ENCODE results near the gene PEX26. TPM values are rescaled to one million over a fixed set of nuclear protein-coding genes. Genes with fewer than 3 reads are reported as not detected.
"Not testable (repeated sequence)": the region's sequence is repeated elsewhere in the genome, so short reads cannot be mapped to it uniquely, and the experiment has no call there.

Gene PEX26
- total RNA-seq, 2 donors from 2014 or later = 39.1 to 46.0 TPM

GRCh38 chr22:18101536-18101935, 23.7 kb downstream of the PEX26 start:
- no peak overlapping the region for H3K4me3 ChIP-seq

GRCh38 chr22:18103527-18104269, 25.9 kb downstream of the PEX26 start:
- Histone ChIP-seq H3K27ac (no peak overlapping the region), H3K4me3 (no peak overlapping the region), H3K9me3 (no peaks in the 10 kb centered on the region), H3K4me1 (ENCODE audit: control insufficient read depth in 1 of 2, low read depth in 2 of 2) (no peaks in the 10 kb centered on the region), H3K27me3 (replicated peaks; ENCODE audit: insufficient read depth) (no peaks in the 10 kb centered on the region), H3K36me3 (no peaks in the 10 kb centered on the region)
- no peak for TF ChIP-seq CTCF (IDR thresholded peaks at IDR 0.05)
- DNase-seq (ENCODE audit: low spot score) (no peak), ATAC-seq (ENCODE audit: insufficient number of reproducible peaks, low FRiP score, low read depth) (no peak)

More at GRCh38 chr22:18101536-18101935, 23.7 kb downstream of the PEX26 start:
- Histone ChIP-seq H3K9me3 (no peaks in the 10 kb centered on the region), H3K36me3 (no peaks in the 10 kb centered on the region), H3K4me1 (ENCODE audit: control insufficient read depth in 1 of 2, low read depth in 2 of 2) (no peaks in the 10 kb centered on the region), H3K27ac (no peak overlapping the region), H3K27me3 (replicated peaks; ENCODE audit: insufficient read depth) (no peaks in the 10 kb centered on the region)
- DNase-seq (ENCODE audit: low spot score) (no peak), ATAC-seq (ENCODE audit: insufficient number of reproducible peaks, low FRiP score, low read depth) (no peak)
- no peak for TF ChIP-seq CTCF (IDR thresholded peaks at IDR 0.05)

- ATAC-seq (ENCODE audit: insufficient number of reproducible peaks, low FRiP score, low read depth) (no peak), DNase-seq (ENCODE audit: low spot score) (no peak)
- H3K36me3 ChIP-seq = no peaks in the 10 kb centered on the region
- H3K27me3 ChIP-seq (replicated peaks; ENCODE audit: insufficient read depth) = no peaks in the 10 kb centered on the region
- no peaks in the 10 kb centered on the region for H3K4me1 ChIP-seq (ENCODE audit: control insufficient read depth in 1 of 2, low read depth in 2 of 2)
- no peaks in the 10 kb centered on the region for H3K9me3 ChIP-seq
- no peak overlapping the region for H3K4me3 ChIP-seq
- no peak overlapping the region for H3K27ac ChIP-seq
- TF ChIP-seq CTCF (IDR thresholded peaks at IDR 0.05) = no peak
These were observed 26.8 kb downstream of the PEX26 start for GRCh38 chr22:18104566-18104965.

GRCh38 chr22:18105981-18106380, 28.2 kb downstream of the PEX26 start:
- ATAC-seq (ENCODE audit: insufficient number of reproducible peaks, low FRiP score, low read depth) = not testable (repeated sequence)

GRCh38 chr22:18106550-18107341, 29.0 kb downstream of the PEX26 start:
- not testable (repeated sequence) for ATAC-seq (ENCODE audit: insufficient number of reproducible peaks, low FRiP score, low read depth); H3K36me3 ChIP-seq; H3K27ac ChIP-seq; DNase-seq (ENCODE audit: low spot score); H3K9me3 ChIP-seq; H3K4me3 ChIP-seq; H3K27me3 ChIP-seq (replicated peaks; ENCODE audit: insufficient read depth)
- H3K4me1 ChIP-seq (ENCODE audit: control insufficient read depth in 1 of 2, low read depth in 2 of 2) = peaks cover 15 to 17% of the 10 kb centered on the region in 2 donors

More at GRCh38 chr22:18105981-18106380, 28.2 kb downstream of the PEX26 start:
- not testable (repeated sequence) for DNase-seq (ENCODE audit: low spot score); H3K27ac ChIP-seq; H3K4me3 ChIP-seq; H3K27me3 ChIP-seq (replicated peaks; ENCODE audit: insufficient read depth); H3K9me3 ChIP-seq; H3K36me3 ChIP-seq
- H3K4me1 ChIP-seq (ENCODE audit: control insufficient read depth in 1 of 2, low read depth in 2 of 2) = peaks cover 9 to 10% of the 10 kb centered on the region in 2 donors

- H3K9me3 ChIP-seq = no peaks in the 10 kb centered on the region
- no peak overlapping the region for H3K27ac ChIP-seq
These were observed 30.4 kb downstream of the PEX26 start for GRCh38 chr22:18108187-18108586.

More at GRCh38 chr22:18108187-18108586, 30.4 kb downstream of the PEX26 start:
- Histone ChIP-seq H3K4me1 (ENCODE audit: control insufficient read depth in 1 of 2, low read depth in 2 of 2) (peaks cover 15 to 17% of the 10 kb centered on the region in 2 donors), H3K36me3 (no peaks in the 10 kb centered on the region), H3K27me3 (replicated peaks; ENCODE audit: insufficient read depth) (no peaks in the 10 kb centered on the region), H3K4me3 (no peak overlapping the region)
- no peak for ATAC-seq (ENCODE audit: insufficient number of reproducible peaks, low FRiP score, low read depth)
- DNase-seq (ENCODE audit: low spot score) = no peak
- TF ChIP-seq CTCF (IDR thresholded peaks at IDR 0.05) = no peak

Measured in thoracic aorta (tissue), 2 donors.